ENCODE data around the gene CCDC187.

CCDC187 gene

GRCh38 chr9:136203408-136204144 lies 100.3 kb downstream of the CCDC187 start:
- no peak for DNase-seq

- DNase-seq = no peak
Observed at GRCh38 chr9:136202454-136203407, 101.2 kb downstream of the CCDC187 start.

- no peak for DNase-seq
Observed at GRCh38 chr9:136201609-136202453, 102.1 kb downstream of the CCDC187 start.

GRCh38 chr9:136201174-136201573 lies 102.7 kb downstream of the CCDC187 start:
- DNase-seq = no peak

- no peak for DNase-seq
Observed at GRCh38 chr9:136200424-136200823, 103.5 kb downstream of the CCDC187 start.
